SK-N-MC (cell line): ENCODE results near the gene DMRTC1.
"Not testable (repeated sequence)": the region's sequence is repeated elsewhere in the genome, so short reads cannot be mapped to it uniquely, and the experiment has no call there.

Experiments used
- EZH2 ChIP-seq: fragments of 200-600 bp; sonication (generic); IDR thresholded peaks from one replicate; pipeline ENCODE4 v1.6.1; 2017; ENCODE audit warnings: antibody characterized with exemption
- FOXP2 ChIP-seq: optimal IDR thresholded peaks from 2 replicates; pipeline ENCODE3; 2011; ENCODE audit warnings: mild to moderate bottlenecking, moderate library complexity; ENCODE audit not compliant: insufficient read depth; ENCODE audit errors: extremely low read length, control extremely low read depth
- POLR2AphosphoS5 ChIP-seq: IDR thresholded peaks from 2 replicates; pipeline ENCODE4 v1.6.1; 2012; ENCODE audit warnings: mild to moderate bottlenecking, low read depth, low read length, borderline replicate concordance

DNA sequence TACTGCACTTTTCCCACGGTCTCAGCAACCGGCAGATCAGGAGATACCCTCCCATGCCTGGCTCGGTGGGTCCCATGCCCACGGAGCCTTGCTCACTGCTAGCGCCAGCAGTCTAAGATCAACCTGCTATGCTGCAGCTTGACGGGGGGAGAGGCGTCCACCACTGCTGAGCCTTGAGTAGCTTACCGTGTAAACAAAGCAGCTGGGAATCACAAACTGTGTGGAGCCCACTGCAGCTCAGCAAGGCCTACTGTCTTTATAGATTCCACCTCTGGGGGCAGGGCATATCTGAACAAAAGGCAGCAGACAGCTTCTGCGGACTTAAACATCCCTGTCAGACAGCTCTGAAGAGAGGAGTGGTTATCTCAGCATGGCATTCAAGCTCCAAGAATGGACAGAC, 16.3 kb upstream of the DMRTC1 start:
- not testable (repeated sequence) for TF ChIP-seq POLR2AphosphoS5, EZH2, FOXP2
